HG03103 (cell line): ENCODE measurements around the gene BRMS1.

Experiments used
- ATAC-seq: cut with Tn5 transposase; IDR thresholded peaks from one replicate; pipeline ENCODE4 v1.9.1; 2021; ENCODE audit warnings: low read depth; ENCODE audit not compliant: unreplicated experiment

BRMS1 gene

GRCh38 chr11:66338276-66339161, 6.4 kb downstream of the BRMS1 start:
- ATAC-seq, result no peak

DNA sequence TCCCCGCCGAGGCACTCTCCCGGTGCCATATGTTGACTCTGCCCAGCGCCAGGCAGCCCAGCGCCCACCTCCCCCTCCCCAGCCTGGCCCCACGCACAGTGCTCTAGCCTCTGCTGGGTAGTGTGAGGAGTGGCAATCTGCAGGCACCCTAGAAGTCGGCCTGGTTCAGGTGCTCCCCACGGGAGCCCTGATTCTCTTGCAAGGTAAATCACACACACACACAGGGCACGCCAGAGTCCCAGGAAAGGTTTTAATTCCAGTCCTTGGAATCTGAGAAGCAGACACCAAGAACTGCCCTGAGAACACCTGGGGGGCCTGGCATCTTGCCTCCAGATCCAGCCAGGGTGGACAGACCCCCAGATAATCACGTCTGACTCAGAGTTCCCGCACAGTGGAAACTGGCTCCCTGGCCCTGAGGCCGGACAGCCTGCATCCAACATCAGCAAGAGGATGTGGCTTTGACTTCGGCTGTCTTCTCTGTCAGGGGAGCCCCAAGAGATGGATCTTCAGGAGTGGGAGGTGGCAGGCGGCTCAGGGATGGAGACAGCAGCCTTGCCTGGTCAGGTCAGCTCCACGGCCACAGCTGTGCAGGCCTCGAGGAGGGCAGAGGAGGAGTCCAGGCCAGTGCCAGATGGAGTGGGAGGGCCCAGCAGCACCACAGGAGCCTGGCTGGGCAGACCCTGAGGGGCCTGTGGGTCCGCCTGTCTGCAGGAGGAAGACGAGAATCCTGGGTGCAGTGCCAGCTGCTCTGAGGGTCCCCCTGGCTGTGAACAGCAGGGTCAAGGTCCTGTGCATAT, 7.6 kb downstream of the BRMS1 start:
- no peak for ATAC-seq

GRCh38 chr11:66336234-66337102, 8.4 kb downstream of the BRMS1 start, which contains the start of gene RIN1:
TSS of gene RIN1 (minus strand) at chr11:66336434. CDS start at chr11:66336402, 32 bp downstream.
- ATAC-seq, result no peak

- ATAC-seq, result no peak
Measured at GRCh38 chr11:66335531-66336233, 9.2 kb downstream of the BRMS1 start.

GRCh38 chr11:66334605-66335442, 10.1 kb downstream of the BRMS1 start:
- no peak for ATAC-seq

DNA sequence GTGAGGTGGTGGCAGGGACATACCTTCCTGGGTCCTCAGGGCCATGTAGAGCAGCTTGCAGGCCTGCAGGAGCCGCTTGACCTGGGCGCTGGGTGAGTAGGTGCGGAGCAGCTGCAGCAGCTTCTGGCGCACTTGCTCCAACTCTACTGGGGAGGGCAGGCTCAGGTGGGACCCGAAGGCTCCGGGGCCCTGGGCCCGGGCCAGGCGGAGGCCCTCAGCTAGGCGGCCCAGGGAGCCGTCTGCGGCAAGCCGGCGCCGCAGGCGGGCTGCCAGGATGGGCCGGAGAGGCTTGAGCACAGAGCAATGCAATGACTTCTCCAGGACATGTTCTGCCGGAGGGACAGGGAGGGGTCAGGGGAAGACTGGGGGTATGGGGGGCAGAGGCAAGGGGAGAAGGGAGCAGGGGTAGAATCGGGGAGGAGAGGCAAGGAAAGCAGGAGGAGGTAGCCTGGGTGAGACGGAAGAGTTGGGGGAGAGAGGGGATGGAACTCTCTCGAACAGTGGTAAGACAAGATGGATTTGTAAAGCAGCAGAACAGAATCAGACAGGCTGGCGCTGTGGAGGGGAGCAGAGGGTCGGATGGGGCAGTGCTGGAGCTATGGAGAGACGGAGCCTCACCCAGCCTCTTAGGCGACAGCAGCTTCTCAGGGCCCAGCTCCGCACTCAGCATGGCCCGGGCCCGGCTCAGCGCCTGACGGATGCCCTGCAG, 10.9 kb downstream of the BRMS1 start:
- ATAC-seq, result no peak

GRCh38 chr11:66333220-66333877, 11.6 kb downstream of the BRMS1 start:
- ATAC-seq, result no peak

DNA sequence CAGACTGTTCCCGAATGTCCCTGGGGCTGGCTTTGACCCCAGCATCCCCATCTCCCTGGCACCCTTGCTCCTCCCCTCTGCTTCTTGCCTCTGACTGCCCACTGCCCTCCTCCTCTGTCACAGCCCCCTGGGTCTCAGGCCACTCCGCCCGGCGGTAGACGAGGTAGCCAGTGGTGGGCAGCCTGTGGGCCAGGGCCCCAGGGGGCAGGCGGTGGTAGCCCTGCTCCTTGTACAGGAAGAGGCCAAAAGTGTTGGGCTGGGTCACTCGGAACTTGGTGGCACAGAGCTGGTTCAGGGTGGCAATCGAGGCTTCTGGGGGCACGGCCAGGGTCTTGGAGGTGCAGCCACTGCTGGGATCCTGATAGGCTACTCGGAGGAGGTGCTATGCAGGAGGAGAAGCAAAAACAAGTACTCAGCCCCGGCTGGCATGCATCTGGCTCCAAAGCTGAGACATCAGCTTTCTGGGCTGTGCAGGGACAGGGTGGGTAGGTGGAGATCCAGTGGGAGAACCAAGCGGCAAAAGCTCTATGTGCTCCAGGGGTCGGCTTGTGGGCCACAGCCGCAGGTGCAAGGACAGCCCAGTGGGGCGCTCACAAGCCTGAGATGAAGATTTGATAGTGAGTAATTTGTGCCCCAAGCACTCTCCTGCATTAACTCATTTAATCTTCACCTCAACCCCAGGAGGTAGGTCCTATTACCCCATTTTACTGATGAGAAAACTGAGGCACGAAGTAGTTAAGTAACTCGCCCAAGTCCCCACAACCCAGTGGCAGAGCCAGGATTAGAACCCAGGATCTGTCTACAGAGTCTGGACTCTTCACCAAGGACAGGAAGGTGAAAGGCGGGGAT, 12.3 kb downstream of the BRMS1 start:
- no peak for ATAC-seq

DNA sequence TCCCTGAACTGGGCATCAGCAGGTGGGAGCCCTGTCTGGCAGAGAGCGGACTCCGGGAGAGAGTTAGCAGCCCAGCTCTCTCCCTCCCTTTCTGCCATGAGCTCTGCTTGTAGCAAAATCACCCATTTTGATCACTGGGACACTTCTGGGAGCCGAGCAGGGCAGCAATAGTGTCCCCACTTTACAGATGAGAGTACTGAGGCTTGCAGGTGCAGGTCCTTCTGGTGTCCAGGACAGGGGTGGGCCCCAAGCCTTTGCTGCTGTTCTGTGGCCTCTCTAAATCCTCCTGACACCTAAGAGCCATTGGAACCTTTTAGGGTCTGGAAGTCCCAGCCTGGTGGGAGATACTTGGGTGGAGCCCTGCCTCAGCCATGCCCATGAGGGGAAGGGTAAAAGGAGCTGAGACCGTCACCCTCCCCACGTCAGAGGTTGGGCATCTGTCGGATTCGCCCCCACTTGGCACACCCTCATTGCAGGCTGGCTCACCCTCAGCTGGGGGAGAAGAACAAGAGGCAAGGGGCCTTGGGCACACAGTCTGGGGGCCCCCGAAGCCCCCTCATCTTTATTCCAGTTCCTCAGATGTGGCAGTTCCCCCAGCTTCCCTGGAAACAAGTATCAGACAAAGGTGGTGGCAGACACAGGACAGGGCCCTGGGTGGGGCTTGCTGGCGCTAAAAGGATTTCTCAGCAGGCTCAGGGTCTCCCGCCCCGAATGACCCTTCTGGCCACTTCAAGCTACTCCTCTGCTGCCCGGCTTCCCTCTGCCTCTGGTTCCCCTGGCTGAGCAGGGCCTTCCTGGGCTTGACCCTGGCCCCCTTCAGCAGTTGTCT, 13.1 kb downstream of the BRMS1 start:
- no peak for ATAC-seq

GRCh38 chr11:66330931-66331330, 14.0 kb downstream of the BRMS1 start:
- ATAC-seq, result no peak

DNA sequence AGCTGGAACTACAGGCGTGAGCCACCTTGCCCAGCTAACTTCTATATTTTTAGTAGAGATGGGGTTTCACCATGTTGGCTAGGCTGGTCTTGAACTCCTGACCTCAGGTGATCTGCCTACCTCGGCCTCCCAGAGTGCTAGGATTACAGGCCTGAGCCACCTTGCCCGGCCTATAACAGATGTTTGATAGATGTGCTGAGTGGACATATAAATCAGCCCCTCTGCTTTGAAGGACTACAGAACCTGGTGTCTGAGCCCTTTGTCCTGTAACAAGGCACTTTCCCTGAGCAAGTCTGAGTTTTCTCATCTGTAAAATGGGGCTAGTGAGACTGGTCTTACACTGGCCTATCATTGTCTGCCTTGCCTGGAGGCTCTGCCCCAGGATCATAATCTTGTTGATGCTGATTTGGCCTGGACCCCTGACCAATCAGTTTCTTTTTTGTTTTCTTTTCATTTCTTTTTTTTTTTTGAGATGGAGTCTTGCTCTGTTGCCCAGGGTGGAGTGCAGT, 15.7 kb downstream of the BRMS1 start:
- no peak for ATAC-seq

GRCh38 chr11:66328302-66329144, 16.4 kb downstream of the BRMS1 start:
- ATAC-seq, result peak; percentile 63

DNA sequence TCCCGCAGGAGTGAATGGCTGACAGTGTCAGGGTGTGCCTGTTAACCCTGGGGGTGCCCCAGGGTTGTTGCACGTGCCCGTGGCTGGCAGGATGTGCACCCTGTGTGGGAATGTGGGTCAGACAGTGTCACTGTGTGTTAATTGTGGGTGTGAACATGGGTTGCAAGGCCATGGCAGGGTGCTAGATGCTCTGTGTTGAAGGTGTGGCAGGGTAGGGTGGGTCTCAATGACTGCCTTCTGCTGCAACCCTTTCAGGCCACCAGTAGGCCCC, 16.9 kb downstream of the BRMS1 start:
- ATAC-seq, result no peak

DNA sequence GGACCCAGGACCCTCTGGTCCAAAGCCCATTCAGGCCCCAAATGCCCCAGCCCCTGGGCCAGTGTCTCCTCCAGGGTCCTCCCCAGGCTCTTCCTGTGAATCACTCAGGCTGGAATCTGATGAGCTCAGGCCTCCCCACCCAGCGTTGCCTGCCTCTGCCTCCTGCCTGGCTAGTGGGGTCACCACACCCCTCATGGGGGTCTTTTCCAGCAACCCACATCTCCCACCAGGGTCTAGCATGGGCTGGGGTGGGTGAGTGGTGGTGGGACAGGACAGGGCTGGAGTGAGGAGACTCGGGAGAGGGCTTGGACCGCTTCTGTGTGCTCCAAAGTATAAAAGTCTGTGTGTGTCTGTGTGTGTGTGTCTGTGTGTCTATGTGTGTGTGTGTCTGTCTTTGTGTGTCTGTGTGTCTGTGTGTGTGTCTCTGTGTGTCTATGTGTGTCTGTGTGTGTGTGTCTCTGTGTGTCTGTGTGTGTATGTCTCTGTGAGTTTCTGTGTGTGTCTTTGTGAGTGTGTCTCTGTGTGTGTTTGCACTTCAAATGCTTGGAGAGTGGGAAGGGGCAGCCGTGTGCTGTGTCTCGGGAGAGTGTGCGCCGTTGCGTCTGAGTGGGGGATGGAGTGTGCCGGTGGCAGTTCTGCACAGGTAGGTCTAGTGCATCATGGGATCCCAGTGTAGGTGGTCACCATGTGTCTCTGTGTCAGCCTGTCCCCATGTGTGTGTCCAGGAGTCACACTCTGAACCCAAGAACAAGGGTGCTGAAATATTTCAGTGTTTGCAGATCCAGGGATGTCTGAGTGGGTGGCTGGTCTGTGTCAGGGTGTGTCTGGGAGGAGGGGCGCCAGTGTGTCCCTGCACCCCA, 17.5 kb downstream of the BRMS1 start:
- no peak for ATAC-seq
